GM23338 (cell line): ENCODE data around the gene SRRD.

Experiments used
- CREB1 ChIP-seq: fragments of 250-450 bp; sonication (Bioruptor Pico); IDR thresholded peaks from 2 replicates; pipeline ENCODE4 v1.5.0; 2020; ENCODE audit warnings: low read depth, mild to moderate bottlenecking, moderate library complexity
- CTCF ChIP-seq, 2 experiments: fragments of 200-600 bp in 1 of 2; sonication (generic) in 1 of 2; conservative IDR thresholded peaks; 2 replicates each; pipeline versions ENCODE4 v1.5.1 to v1.6.1; 2016 to 2017; ENCODE audit warnings: antibody characterized with exemption in 2 of 2, low read depth in 2 of 2, mild to moderate bottlenecking in 2 of 2, moderate library complexity in 1 of 2
- ETS1 ChIP-seq: IDR thresholded peaks from 2 replicates; pipeline ENCODE4 v1.6.1; 2016; ENCODE audit warnings: antibody characterized with exemption
- EZH2 ChIP-seq: fragments of 200-600 bp; sonication (generic); IDR thresholded peaks from one replicate; pipeline ENCODE4 v1.8.0; 2017; ENCODE audit warnings: antibody characterized with exemption, mild to moderate bottlenecking, low read depth; ENCODE audit not compliant: unreplicated experiment
- EZH2phosphoT487 ChIP-seq: fragments of 200-600 bp; sonication (generic); IDR thresholded peaks from one replicate; pipeline ENCODE4 v1.8.1; 2018; ENCODE audit warnings: antibody characterized with exemption; ENCODE audit not compliant: unreplicated experiment
- JUNB ChIP-seq: IDR thresholded peaks from one replicate; pipeline ENCODE4 v1.6.1; 2016; ENCODE audit warnings: antibody characterized with exemption; ENCODE audit not compliant: unreplicated experiment
- NANOG ChIP-seq: IDR thresholded peaks from 2 replicates; pipeline ENCODE4 v1.6.1; 2016; ENCODE audit warnings: antibody characterized with exemption, borderline replicate concordance
- POLR2AphosphoS5 ChIP-seq: IDR thresholded peaks from 2 replicates; pipeline ENCODE4 v1.6.1; 2016; ENCODE audit warnings: antibody characterized with exemption, low read depth
- REST ChIP-seq: IDR thresholded peaks from one replicate; pipeline ENCODE4 v1.6.1; 2018; ENCODE audit warnings: antibody characterized with exemption; ENCODE audit not compliant: unreplicated experiment
- STAT1 ChIP-seq: IDR thresholded peaks from one replicate; pipeline ENCODE4 v1.6.1; 2016; ENCODE audit warnings: antibody characterized with exemption; ENCODE audit not compliant: unreplicated experiment
- ZNF114 ChIP-seq: fragments of 250-450 bp; sonication (Bioruptor Pico); IDR thresholded peaks from 2 replicates; pipeline ENCODE4 v1.5.0; 2020; ENCODE audit warnings: mild to moderate bottlenecking, moderate library complexity
- ZNF331 ChIP-seq: fragments of 250-450 bp; sonication (Bioruptor Pico); IDR thresholded peaks from 2 replicates; pipeline ENCODE4 v1.5.0; 2020; ENCODE audit warnings: low read depth, mild to moderate bottlenecking, moderate library complexity

- TF ChIP-seq CTCF (conservative IDR thresholded peaks at IDR 0.05; ENCODE audit: low read depth in 2 of 2) = no peak
- no peak for TF ChIP-seq REST
- no peak for TF ChIP-seq EZH2
- TF ChIP-seq POLR2AphosphoS5 = no peak
- TF ChIP-seq EZH2phosphoT487 = no peak
- no peak for TF ChIP-seq STAT1
- TF ChIP-seq JUNB = no peak
- TF ChIP-seq ETS1 = no peak
- TF ChIP-seq NANOG = no peak
- TF ChIP-seq ZNF331 (CRISPR knock-in tag) = no peak
- TF ChIP-seq CREB1 (CRISPR knock-in tag) = no peak
- TF ChIP-seq ZNF114 (CRISPR knock-in tag) = no peak
Observed at GRCh38 chr22:26486394-26486793, 2.7 kb downstream of the SRRD start.
